GM13977 (cell line): Measurements from ENCODE around the gene AFDN.

Source experiments
- DNase-seq: peaks from one replicate; pipeline ENCODE4 v3.0.0; 2012; ENCODE audit warnings: low spot score
- CTCF ChIP-seq: IDR thresholded peaks from 2 replicates; pipeline ENCODE4 v1.5.1; 2012; ENCODE audit warnings: mild to moderate bottlenecking, control low read depth; ENCODE audit not compliant: insufficient read depth; ENCODE audit errors: extremely low read depth, missing control alignments
- in situ Hi-C: fragments of 300-500 bp; cut with MboI; formaldehyde crosslinking; loops from one replicate; pipeline ENCODE4 v1.12.0; 2022; ENCODE audit warnings: low sequenced_read_pairs, low pct_unique_long_range_greater_than_20kb, mixed read lengths, inconsistent platforms; ENCODE audit not compliant: unreplicated experiment

Gene AFDN

DNA sequence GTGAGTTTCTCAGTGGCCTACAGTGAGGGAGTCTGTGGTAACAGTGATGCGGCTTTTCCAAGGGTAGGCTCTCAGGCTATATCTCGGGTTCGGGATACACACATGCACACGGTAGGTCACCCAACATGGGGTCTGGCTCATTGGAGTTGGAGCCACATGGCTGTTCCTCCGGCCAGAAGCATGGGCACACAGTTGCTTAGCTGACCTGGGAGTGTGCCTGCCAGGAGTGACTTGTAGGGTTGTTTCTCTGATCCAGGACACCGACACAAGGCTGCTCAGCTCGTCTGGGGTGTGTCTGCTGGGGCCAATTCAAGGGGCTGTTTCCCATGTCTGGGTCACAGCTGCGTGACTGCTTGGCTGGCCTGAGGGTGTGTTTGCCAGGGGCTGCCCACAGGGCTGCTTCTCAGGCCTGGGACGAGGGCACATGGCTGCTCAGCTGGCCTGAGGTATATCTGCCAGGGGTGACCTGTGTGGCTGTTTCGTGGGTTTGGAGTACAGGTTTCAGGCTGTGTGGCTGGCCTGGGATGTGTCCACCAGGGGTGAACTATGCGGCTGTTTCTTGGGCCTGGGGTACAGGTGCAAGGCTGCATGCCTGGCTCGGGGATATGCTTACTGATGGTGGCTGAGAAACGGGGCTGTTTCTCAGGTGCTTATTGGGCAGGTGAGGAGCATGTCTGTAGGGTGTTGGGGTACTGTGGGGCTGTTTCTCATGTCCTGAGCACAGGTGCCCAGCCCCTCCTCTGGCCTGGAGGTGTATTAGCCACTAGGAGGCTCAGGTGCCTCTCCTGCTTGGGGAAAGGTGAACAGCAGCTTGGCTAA lies 185.9 kb downstream of the AFDN start:
- in situ Hi-C loops: no loop called here
- no peak for TF ChIP-seq CTCF
- no peak for DNase-seq

- DNase-seq: no peak
- no peak for TF ChIP-seq CTCF
- in situ Hi-C loops: no loop called here
These were observed 186.7 kb downstream of the AFDN start for GRCh38 chr6:168013250-168013915.

DNA sequence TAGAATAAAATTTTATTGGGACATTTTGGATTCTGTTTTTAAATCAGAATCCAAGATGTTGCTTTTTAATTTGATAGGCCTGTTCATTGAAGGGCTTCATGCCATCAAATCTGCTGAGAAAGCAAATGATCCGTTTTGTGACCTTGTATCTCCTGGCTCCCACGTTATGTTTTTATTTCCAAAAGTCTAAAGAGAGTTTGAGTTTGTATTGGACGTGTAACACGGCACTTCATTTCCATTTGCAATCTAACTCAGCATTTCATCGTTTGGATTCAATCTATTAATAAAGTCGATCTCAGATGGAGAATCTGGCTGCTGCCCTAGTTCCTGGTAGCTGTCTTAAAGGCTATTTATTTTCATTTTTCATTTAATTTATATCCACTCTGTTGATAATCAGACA lies 187.7 kb downstream of the AFDN start:
- TF ChIP-seq CTCF: no peak
- DNase-seq: no peak
- in situ Hi-C loops: no loop called here

DNA sequence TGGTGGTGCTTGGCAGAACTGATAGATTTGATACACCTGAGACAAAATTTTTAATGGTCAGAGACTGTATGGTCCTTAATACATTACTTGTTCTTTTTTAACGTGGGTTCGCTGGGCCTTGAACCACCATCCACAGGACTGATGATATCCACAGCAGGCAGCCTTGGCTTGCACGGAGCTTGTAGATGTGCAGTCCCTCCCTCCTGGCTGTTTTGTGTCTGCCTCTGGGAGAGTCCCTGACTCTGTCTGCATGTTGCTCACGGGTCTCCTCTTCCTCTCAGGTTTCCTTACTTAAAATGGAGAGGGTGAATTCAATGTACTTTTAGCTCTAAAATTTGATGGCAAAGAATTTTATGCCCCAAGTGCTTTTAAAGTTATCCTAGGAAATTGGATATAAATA lies 188.3 kb downstream of the AFDN start:
- no peak for DNase-seq
- in situ Hi-C loops: no loop called here
- no peak for TF ChIP-seq CTCF

DNA sequence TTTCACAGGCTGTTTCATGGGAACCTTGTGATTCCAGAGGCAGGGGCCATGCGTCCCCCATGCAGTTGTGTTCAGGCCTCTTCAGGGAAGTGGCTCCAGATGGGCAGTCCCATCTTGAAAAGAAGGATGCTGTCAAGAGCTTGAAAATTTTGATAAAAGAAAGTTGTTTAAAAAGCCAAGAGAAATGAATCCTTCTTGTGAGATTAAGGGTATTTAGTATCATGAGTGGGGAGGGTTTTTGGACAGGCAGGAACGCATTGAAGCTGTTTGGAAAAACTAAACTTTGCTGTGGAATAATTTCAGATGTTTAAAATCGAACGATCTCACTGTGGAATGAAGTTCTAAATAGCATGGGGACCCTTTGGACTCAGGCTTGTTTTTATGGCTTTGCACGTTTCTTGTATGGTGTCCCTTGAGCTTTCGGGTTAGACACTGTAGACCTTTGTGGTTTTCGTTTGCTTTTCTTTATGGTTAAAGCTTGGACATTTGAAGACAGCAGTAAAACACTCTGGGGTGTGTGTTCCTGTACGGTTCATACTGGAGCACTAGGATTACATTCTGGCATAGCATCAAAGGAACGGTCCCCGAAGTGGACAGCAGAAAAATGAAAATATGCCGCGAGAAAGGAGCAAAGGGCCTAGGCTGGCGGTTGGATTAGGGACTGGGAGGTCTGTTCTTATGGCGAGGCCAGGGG lies 188.9 kb downstream of the AFDN start:
- no peak for DNase-seq
- no peak for TF ChIP-seq CTCF
- in situ Hi-C loops: no loop called here

GRCh38 chr6:168016176-168016620 lies 189.5 kb downstream of the AFDN start:
- in situ Hi-C loops: no loop called here
- TF ChIP-seq CTCF: no peak
- DNase-seq: no peak
